Vagina (tissue), 2 donors: ENCODE data around the gene CALML4.

Source experiments
- CTCF ChIP-seq, 3 experiments: fragments of 450-650 bp in 2 of 3; fragments of 200-600 bp in 1 of 3; sonication (generic) in 1 of 3; IDR thresholded peaks; one replicate each; pipeline ENCODE4 v1.5.1; 2017 to 2019; ENCODE audit warnings: antibody characterized with exemption in 3 of 3, mild to moderate bottlenecking in 2 of 3, moderate library complexity in 2 of 3
- POLR2A ChIP-seq, 2 donors: fragments of 450-650 bp; IDR thresholded peaks; one replicate each; pipeline ENCODE4 v1.6.1; 2017; ENCODE audit warnings: antibody characterized with exemption in 2 of 2, mild to moderate bottlenecking in 2 of 2, moderate library complexity in 2 of 2
- POLR2AphosphoS5 ChIP-seq, 2 donors: sonication (generic); formaldehyde crosslinking; IDR thresholded peaks; one replicate each; pipeline ENCODE4 v1.9.0; 2017; ENCODE audit warnings: antibody characterized with exemption in 2 of 2, mild to moderate bottlenecking in 2 of 2, low read depth in 1 of 2; ENCODE audit not compliant: insufficient read depth in 1 of 2

- TF ChIP-seq CTCF (IDR thresholded peaks at IDR 0.05) (no peak), POLR2AphosphoS5 (IDR thresholded peaks at IDR 0.05; ENCODE audit: insufficient read depth in 1 of 2, low read depth in 1 of 2) (no peak), POLR2A (IDR thresholded peaks at IDR 0.05) (no peak)
These were observed 9.1 kb upstream of the CALML4 start for GRCh38 chr15:68213991-68214837.
